ENCODE data around the gene ELOB.

The ELOB gene

DNA sequence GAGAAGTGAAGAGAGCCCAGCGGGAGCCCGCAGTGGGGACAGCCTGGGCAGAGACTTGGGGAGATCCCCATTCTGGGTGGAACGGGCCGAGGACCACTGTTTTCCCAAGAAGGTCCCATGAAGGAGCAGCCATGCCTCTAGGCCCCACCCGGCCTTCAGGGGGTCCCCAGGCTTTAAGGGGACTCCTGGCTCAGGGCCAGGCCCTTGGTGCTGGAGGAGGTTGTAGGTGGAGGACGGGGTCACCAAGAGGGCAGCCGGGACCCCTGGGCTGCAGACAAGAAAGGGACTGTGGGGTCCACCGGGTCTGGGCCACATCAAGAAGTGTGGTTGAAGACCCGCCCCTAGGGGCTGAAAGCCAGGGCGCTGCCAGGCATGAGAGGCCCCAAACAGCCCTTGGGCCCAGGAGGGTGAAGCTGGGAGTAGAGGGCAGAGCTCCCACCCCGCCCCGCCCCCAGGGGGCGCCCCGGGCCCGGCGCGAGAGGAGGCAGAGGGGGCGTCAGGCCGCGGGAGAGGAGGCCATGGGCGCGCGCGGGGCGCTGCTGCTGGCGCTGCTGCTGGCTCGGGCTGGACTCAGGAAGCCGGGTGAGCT is 39.8 kb upstream of the ELOB start, which contains the start of gene PRSS21:
TSS of gene PRSS21 (plus strand) at position 487 of the 589 bp plus-strand sequence. CDS start at position 519, 32 bp downstream.
- Histone ChIP-seq H3K4me1 (no peaks in the 10 kb centered on the region), H3K79me2 (no peaks in the 10 kb centered on the region), H3K9me3 (ENCODE audit: control insufficient read depth, low read length) (no peaks in the 10 kb centered on the region), H3K4me3 (ENCODE audit: low read depth, low read length) (no peak within 1 kb of the TSS), H2AFZ (no peak within 1 kb of the TSS), H3K36me3 (ENCODE audit: control insufficient read depth, insufficient read depth, low read length) (no peaks in the 10 kb centered on the region), H3K9ac (no peak within 1 kb of the TSS), H3K27me3 (ENCODE audit: control insufficient read depth, insufficient read depth, low read length) (no peaks in the 10 kb centered on the region), H3K4me2 (ENCODE audit: low read length) (no peak within 1 kb of the TSS), H3K27ac (no peak within 1 kb of the TSS)
- TF ChIP-seq, protein P1, sequence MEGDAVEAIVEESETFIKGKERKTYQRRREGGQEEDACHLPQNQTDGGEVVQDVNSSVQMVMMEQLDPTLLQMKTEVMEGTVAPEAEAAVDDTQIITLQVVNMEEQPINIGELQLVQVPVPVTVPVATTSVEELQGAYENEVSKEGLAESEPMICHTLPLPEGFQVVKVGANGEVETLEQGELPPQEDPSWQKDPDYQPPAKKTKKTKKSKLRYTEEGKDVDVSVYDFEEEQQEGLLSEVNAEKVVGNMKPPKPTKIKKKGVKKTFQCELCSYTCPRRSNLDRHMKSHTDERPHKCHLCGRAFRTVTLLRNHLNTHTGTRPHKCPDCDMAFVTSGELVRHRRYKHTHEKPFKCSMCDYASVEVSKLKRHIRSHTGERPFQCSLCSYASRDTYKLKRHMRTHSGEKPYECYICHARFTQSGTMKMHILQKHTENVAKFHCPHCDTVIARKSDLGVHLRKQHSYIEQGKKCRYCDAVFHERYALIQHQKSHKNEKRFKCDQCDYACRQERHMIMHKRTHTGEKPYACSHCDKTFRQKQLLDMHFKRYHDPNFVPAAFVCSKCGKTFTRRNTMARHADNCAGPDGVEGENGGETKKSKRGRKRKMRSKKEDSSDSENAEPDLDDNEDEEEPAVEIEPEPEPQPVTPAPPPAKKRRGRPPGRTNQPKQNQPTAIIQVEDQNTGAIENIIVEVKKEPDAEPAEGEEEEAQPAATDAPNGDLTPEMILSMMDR (IDR thresholded peaks at IDR 0.05), result no peak

DNA sequence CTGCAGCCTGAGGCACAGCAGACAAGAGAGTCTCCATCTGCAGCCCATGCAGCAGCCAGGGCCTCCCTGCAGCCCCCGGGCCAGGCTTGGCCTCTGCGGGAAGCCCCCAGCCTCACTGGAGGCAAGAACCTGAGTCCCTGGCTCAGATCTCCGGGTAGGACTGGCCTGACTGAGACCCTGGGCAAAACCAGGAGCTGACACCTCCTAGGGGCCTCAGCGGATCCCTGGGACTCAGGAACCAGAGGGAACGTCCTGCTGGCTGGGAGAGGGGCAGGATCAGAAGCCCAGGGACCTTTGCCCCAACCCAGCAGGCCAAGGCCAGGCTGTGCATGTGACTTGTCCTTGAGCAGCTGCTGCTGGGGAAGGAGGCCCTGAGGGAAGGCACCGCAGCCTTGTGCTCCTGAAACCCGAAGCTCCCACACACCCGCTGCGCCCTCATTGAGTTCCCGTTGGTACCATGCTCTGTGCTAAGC is 38.3 kb upstream of the ELOB start:
- no peak overlapping the region for H3K4me3 ChIP-seq (ENCODE audit: low read depth, low read length)

DNA sequence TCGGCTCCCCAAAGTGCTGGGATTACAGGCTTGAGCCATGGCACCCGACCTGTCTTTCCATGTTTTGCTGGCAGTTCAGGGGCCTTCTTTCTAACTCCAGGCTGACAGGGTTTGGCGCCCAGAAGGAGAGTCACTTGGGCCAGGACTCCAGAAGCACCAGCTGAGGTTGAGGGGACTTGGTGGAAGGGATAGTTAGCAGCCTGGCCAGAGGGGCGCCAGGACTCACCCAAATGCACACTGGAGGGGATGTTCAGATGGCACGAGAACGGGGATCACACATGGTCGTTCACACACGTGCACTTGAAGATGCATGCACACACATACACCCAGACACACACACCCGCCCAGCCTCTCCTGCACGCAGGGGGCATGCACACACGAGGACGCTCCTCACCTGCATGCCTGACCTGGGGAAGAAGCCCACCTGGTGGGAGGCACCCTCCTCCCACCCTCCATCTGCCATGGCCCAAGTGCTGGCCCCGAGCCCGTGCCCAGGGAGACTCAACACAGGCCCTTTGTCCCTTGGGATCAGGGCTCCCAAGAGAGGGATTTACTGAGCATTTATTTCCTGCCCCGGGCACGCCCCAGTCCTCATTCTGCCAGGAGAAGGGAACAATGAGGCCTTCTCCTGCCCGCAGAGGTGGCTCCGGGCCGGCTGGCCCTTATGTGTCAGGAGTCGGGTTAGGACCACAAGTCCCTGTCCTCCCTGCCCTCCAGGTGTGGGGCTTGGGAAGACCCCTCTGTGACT is 37.6 kb upstream of the ELOB start:
- Histone ChIP-seq H2AFZ (no peak overlapping the region), H3K9me3 (ENCODE audit: control insufficient read depth, low read length) (no peaks in the 10 kb centered on the region), H3K27ac (no peak overlapping the region), H3K4me3 (ENCODE audit: low read depth, low read length) (no peak overlapping the region), H3K36me3 (ENCODE audit: control insufficient read depth, insufficient read depth, low read length) (no peaks in the 10 kb centered on the region), H3K9ac (no peak overlapping the region), H3K79me2 (no peaks in the 10 kb centered on the region), H3K4me2 (ENCODE audit: low read length) (no peak overlapping the region), H3K27me3 (ENCODE audit: control insufficient read depth, insufficient read depth, low read length) (no peaks in the 10 kb centered on the region), H3K4me1 (no peaks in the 10 kb centered on the region)
- TF ChIP-seq, protein P1 (IDR thresholded peaks at IDR 0.05), result no peak

More for the DNA sequence above, 38.3 kb upstream of the ELOB start:
- no peak overlapping the region for H2AFZ ChIP-seq
- H3K36me3 ChIP-seq (ENCODE audit: control insufficient read depth, insufficient read depth, low read length), result no peaks in the 10 kb centered on the region
- no peaks in the 10 kb centered on the region for H3K9me3 ChIP-seq (ENCODE audit: control insufficient read depth, low read length)
- no peaks in the 10 kb centered on the region for H3K27me3 ChIP-seq (ENCODE audit: control insufficient read depth, insufficient read depth, low read length)
- no peak overlapping the region for H3K9ac ChIP-seq
- TF ChIP-seq, protein P1 (IDR thresholded peaks at IDR 0.05), result no peak
- H3K79me2 ChIP-seq, result no peaks in the 10 kb centered on the region
- H3K4me2 ChIP-seq (ENCODE audit: low read length), result no peak overlapping the region
- no peaks in the 10 kb centered on the region for H3K4me1 ChIP-seq
- H3K27ac ChIP-seq, result no peak overlapping the region

DNA sequence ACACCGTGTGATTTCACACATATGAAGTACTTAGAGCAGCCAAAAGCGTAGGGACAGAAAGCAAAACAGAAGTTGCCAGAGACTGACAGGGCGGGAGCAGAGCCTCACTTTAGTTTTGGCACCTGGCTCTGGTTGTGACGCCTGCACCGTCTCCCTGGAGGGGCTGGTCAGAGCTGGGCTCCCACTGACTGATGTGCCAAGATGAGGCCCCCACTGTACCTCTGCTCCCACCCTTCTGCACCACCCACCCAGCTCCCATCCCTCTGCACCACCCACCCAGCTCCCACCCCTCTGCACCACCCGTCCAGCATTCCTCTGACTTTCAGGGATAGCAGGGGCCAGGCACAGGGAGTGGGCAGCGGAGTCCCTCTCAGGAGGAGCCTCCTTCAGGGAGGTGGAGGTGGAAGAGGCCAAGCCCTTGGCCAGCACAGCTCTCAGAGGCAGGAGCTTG is 36.7 kb upstream of the ELOB start:
- no peak overlapping the region for H3K9ac ChIP-seq
- no peaks in the 10 kb centered on the region for H3K79me2 ChIP-seq
- no peaks in the 10 kb centered on the region for H3K27me3 ChIP-seq (ENCODE audit: control insufficient read depth, insufficient read depth, low read length)
- TF ChIP-seq, protein P1 (IDR thresholded peaks at IDR 0.05), result no peak
- H3K4me3 ChIP-seq (ENCODE audit: low read depth, low read length), result no peak overlapping the region
- no peak overlapping the region for H2AFZ ChIP-seq
- no peaks in the 10 kb centered on the region for H3K9me3 ChIP-seq (ENCODE audit: control insufficient read depth, low read length)
- no peaks in the 10 kb centered on the region for H3K4me1 ChIP-seq
- no peak overlapping the region for H3K4me2 ChIP-seq (ENCODE audit: low read length)
- H3K27ac ChIP-seq, result no peak overlapping the region
- no peaks in the 10 kb centered on the region for H3K36me3 ChIP-seq (ENCODE audit: control insufficient read depth, insufficient read depth, low read length)

Data from parathyroid adenoma (tissue), 2 donors.